Measurements from ENCODE around the gene TESK2.

DNA sequence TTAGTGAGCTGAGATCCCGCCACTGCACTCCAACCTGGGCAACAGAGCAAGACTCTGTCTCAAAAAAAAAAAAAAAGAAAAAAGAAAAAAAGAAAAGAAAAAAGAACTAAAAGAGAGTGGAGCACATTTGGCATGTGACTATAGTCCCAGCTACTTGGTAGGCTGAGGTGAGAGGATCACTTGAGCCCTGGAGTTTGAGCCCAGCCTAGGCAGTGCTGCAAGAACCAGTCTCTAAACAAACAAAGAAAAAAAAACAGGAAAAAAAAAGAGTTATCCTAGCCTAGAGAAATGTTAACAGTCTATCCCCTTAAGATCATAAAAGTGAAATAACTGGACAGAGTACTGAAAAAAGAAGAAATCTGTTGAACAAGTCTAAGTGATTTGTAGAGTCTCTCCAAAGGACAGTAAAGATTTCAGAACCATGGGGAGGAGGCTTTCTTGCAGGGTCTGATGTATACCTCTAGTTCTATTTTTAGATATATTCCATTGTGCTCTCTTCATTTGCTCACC, 35.2 kb upstream of the TESK2 start:
- TF ChIP-seq, protein P1, sequence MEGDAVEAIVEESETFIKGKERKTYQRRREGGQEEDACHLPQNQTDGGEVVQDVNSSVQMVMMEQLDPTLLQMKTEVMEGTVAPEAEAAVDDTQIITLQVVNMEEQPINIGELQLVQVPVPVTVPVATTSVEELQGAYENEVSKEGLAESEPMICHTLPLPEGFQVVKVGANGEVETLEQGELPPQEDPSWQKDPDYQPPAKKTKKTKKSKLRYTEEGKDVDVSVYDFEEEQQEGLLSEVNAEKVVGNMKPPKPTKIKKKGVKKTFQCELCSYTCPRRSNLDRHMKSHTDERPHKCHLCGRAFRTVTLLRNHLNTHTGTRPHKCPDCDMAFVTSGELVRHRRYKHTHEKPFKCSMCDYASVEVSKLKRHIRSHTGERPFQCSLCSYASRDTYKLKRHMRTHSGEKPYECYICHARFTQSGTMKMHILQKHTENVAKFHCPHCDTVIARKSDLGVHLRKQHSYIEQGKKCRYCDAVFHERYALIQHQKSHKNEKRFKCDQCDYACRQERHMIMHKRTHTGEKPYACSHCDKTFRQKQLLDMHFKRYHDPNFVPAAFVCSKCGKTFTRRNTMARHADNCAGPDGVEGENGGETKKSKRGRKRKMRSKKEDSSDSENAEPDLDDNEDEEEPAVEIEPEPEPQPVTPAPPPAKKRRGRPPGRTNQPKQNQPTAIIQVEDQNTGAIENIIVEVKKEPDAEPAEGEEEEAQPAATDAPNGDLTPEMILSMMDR (IDR thresholded peaks at IDR 0.05) = no peak
- no peak for TF ChIP-seq POLR2A (IDR thresholded peaks at IDR 0.05)

All from Peyer's patch (tissue), 4 donors.